WERI-Rb-1 (cell line): ENCODE data around the gene C12orf54.
"Not testable (repeated sequence)": the region's sequence is repeated elsewhere in the genome, so short reads cannot be mapped to it uniquely, and the experiment has no call there.

Source experiments
- DNase-seq: peaks from one replicate; pipeline ENCODE4 v3.0.0-alpha.2; 2020
- H3K27ac ChIP-seq: fragments of 250-450 bp; sonication (Bioruptor Pico); 2 replicates; pipeline ENCODE4 v1.5.1; 2020; ENCODE audit warnings: mild to moderate bottlenecking, moderate library complexity
- H3K27me3 ChIP-seq: fragments of 250-450 bp; sonication (Bioruptor Pico); 2 replicates; pipeline ENCODE4 v1.5.1; 2021; ENCODE audit warnings: mild to moderate bottlenecking, low read depth, moderate library complexity; ENCODE audit not compliant: insufficient read depth, severe bottlenecking
- H3K36me3 ChIP-seq: fragments of 250-450 bp; sonication (Bioruptor Pico); 2 replicates; pipeline ENCODE4 v1.5.1; 2020; ENCODE audit warnings: mild to moderate bottlenecking, moderate library complexity
- H3K4me3 ChIP-seq: 2 replicates; pipeline ENCODE4 v1.5.1; 2011; ENCODE audit warnings: low read depth, mild to moderate bottlenecking, control low read depth, low read length
- H3K9me3 ChIP-seq: fragments of 250-450 bp; sonication (Bioruptor Pico); 2 replicates; pipeline ENCODE4 v1.5.1; 2021; ENCODE audit warnings: mild to moderate bottlenecking, moderate library complexity; ENCODE audit not compliant: severe bottlenecking
- TF ChIP-seq, protein P1 (sequence below): IDR thresholded peaks from 2 replicates; pipeline ENCODE4 v1.5.1; 2011; ENCODE audit warnings: low read depth, mild to moderate bottlenecking, control low read depth, inconsistent platforms, low read length

C12orf54 gene

DNA sequence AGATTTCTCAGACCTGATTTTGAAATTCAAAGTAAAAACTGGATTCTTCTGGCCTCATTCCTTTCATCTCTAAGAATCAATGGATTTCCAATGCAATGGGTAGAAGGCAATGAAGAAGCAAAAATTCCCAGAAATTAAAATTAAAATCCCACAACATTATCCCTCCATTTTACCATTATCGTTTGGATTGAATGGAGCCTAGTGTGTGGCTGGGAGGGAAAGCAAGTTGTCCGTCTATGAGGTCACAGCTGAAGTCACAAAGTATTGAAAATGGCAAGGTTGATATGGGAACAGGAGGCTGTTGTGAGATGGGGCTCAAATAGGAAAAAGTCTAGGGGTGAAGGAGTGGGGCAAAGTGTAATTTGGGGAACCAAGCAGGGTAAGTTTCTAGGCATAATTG lies at the start of gene C12orf54:
Gene C12orf54 (plus strand): TSS at position 301 of the 400 bp plus-strand sequence. CDS start 799 bp downstream, outside the sequence.
- TF ChIP-seq, protein P1, sequence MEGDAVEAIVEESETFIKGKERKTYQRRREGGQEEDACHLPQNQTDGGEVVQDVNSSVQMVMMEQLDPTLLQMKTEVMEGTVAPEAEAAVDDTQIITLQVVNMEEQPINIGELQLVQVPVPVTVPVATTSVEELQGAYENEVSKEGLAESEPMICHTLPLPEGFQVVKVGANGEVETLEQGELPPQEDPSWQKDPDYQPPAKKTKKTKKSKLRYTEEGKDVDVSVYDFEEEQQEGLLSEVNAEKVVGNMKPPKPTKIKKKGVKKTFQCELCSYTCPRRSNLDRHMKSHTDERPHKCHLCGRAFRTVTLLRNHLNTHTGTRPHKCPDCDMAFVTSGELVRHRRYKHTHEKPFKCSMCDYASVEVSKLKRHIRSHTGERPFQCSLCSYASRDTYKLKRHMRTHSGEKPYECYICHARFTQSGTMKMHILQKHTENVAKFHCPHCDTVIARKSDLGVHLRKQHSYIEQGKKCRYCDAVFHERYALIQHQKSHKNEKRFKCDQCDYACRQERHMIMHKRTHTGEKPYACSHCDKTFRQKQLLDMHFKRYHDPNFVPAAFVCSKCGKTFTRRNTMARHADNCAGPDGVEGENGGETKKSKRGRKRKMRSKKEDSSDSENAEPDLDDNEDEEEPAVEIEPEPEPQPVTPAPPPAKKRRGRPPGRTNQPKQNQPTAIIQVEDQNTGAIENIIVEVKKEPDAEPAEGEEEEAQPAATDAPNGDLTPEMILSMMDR, result no peak
- DNase-seq, result no peak
- Histone ChIP-seq H3K9me3 (no peaks in the 10 kb centered on the region), H3K27ac (no peak within 1 kb of the TSS), H3K27me3 (peaks cover 33% of the 10 kb centered on the region), H3K36me3 (no peaks in the 10 kb centered on the region), H3K4me3 (no peak within 1 kb of the TSS)

DNA sequence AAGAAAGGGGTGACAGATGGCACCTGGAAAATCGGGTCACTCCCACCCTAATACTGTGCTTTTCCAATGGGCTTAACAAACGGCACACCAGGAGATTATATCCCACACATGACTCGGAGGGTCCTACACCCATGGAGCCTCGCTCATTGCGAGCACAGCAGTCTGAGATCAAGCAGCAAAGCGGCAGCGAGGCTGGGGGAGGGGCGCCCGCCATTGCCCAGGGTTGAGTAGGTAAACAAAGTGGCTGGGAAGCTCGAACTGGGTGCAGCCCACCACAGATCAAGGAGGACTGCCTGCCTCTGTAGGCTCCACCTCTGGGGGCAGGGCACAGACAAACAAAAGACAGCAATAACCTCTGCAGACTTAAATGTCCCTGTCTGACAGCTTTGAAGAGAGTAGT lies 48.3 kb upstream of the C12orf54 start:
- not testable (repeated sequence) for H3K4me3 ChIP-seq, H3K36me3 ChIP-seq, H3K9me3 ChIP-seq, H3K27ac ChIP-seq, DNase-seq, H3K27me3 ChIP-seq

DNA sequence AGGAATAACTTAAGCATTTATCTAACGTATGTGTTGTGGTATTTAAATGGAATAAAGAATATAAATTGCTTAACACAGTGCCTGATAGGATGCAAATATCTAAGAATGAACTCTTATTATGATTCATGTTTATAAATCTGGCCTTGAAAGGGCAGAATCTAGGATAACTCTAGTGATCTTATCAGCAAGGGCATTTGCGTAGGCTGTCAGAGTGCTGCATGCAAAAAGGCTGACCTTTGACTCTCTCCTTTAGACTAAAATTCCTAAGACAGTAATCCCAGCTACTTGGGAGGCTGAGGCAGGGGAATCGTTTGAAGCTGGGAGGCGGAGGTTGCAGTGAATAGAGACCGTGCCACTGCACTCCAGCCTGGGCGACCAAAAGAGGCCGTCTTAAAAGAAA lies 41.2 kb upstream of the C12orf54 start:
- Histone ChIP-seq H3K4me3 (no peak overlapping the region), H3K9me3 (no peaks in the 10 kb centered on the region), H3K27ac (no peak overlapping the region), H3K36me3 (no peaks in the 10 kb centered on the region), H3K27me3 (peaks cover 2% of the 10 kb centered on the region)
- no peak for DNase-seq
- TF ChIP-seq, protein P1, result no peak

DNA sequence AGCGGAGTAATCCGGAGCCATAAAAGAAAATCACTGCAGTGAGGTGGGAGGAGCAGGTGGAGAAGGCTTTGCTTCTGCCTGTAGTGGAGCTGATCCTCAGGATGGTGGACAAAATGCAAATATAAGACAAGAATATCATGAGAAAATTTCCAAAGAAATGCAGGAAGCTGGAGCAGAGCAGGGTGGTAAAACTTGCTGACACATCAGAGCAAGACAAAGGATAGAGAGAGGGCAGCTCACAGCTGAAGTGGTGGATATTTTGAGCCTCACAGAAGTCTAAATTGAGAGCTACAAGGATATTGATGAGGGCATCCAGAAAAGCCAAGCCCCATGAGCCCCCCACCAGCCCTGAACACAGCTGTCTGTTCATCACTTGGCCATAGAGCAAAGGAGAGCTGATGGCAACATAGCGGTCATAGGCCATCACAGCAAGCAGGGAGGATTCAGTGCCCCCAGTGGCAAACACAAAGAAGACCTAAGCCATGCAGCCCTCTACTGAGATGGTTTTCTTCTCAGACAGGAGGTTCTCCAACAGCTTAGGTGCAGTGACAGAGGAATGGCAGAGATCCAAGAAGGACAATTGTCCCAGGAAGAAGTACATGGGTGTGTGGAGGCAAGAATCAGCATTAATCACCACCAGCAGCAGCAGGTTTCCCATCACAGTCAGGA lies 40.0 kb upstream of the C12orf54 start:
- H3K27ac ChIP-seq, result no peak overlapping the region
- DNase-seq, result peak; percentile 17
- H3K36me3 ChIP-seq, result no peaks in the 10 kb centered on the region
- H3K27me3 ChIP-seq, result peaks cover 2% of the 10 kb centered on the region
- H3K9me3 ChIP-seq, result no peaks in the 10 kb centered on the region
- H3K4me3 ChIP-seq, result no peak overlapping the region
- TF ChIP-seq, protein P1, result peak; percentile 51

DNA sequence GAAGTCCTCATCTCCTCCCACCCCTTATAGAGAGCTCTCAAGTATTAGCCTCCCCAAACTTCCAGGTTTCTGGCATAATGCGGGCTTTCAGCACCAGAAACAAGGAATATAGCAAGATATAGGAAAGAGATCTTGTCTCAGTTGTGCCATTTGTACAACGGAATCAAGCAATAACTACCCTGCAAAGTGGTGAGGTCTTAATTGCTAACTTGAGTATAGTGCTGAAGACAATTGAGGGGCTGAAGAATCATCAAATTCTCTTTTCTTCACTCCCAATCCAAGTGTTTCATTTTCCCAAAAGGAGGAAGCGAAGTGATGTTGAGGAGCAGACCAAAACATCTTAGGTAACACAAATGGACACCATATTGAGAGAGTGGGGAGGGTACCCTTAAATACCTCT lies 36.8 kb upstream of the C12orf54 start:
- DNase-seq, result no peak
- peaks cover 20% of the 10 kb centered on the region for H3K27me3 ChIP-seq
- H3K9me3 ChIP-seq, result no peaks in the 10 kb centered on the region
- H3K36me3 ChIP-seq, result no peaks in the 10 kb centered on the region
- H3K27ac ChIP-seq, result no peak overlapping the region
- TF ChIP-seq, protein P1, result no peak
- no peak overlapping the region for H3K4me3 ChIP-seq

DNA sequence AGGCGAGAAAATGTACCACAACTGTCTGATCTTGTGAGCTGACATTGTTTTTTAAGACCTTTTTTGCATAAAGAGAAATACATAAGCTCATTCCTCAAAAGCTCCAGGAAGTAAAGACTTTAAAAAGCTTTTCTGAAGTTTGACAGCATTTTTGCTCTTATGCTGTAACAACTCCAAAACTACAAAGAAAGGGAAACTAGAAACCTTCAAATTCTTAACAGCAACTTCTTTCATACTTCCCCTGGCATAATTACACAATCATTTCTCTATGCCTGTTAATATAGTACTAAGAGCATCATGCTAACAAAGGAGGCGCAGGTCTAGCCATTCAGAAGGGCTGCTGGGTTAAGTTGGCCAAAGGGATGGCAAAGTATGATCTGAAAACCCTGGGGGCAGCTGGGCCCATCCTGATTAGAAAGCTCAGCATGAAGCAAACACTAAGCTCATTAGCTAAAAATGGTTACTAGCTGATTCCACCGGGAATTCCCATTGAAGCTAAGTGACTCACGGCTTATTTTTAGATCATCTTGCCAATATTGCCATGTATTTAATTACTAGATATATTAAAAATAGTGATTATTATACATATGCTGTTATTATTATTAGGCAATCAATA lies 36.0 kb upstream of the C12orf54 start:
- Histone ChIP-seq H3K27me3 (peaks cover 23% of the 10 kb centered on the region), H3K4me3 (no peak overlapping the region), H3K27ac (no peak overlapping the region), H3K9me3 (no peaks in the 10 kb centered on the region), H3K36me3 (no peaks in the 10 kb centered on the region)
- TF ChIP-seq, protein P1, result no peak
- peak; percentile 21 for DNase-seq
